Loucy (cell line): ENCODE results near the gene PRKX.
"Not testable (repeated sequence)": the region's sequence is repeated elsewhere in the genome, so short reads cannot be mapped to it uniquely, and the experiment has no call there.

Experiments
- H2AFZ ChIP-seq: fragments of 200-600 bp; sonication (generic); 2 replicates; pipeline ENCODE4 v1.6.0; 2016; ENCODE audit warnings: antibody characterized with exemption, mild to moderate bottlenecking, low read length, moderate library complexity
- H3F3A ChIP-seq: fragments of 200-600 bp; 2 replicates; pipeline ENCODE4 v1.6.0; 2016; ENCODE audit warnings: antibody characterized with exemption, low read depth, mild to moderate bottlenecking
- H3K27me3 ChIP-seq: fragments of 200-600 bp; sonication (generic); 2 replicates; pipeline ENCODE4 v1.6.1; 2014; ENCODE audit warnings: low read length, mild to moderate bottlenecking; ENCODE audit not compliant: insufficient read depth, poor library complexity, severe bottlenecking
- H3K36me3 ChIP-seq: fragments of 200-600 bp; sonication (generic); 2 replicates; pipeline ENCODE4 v1.6.1; 2016; ENCODE audit warnings: low read length; ENCODE audit not compliant: insufficient read depth
- H3K4me1 ChIP-seq: fragments of 200-600 bp; sonication (generic); 2 replicates; pipeline ENCODE4 v1.5.1; 2014; ENCODE audit warnings: low read length, mild to moderate bottlenecking; ENCODE audit not compliant: insufficient read depth, poor library complexity, severe bottlenecking
- H3K4me2 ChIP-seq: fragments of 200-600 bp; sonication (generic); 2 replicates; pipeline ENCODE4 v1.6.0; 2014; ENCODE audit warnings: antibody characterized with exemption, low read length, low read depth, mild to moderate bottlenecking; ENCODE audit not compliant: poor library complexity, severe bottlenecking
- H3K4me3 ChIP-seq: fragments of 200-600 bp; sonication (generic); 2 replicates; pipeline ENCODE4 v1.5.1; 2014; ENCODE audit warnings: low read length, mild to moderate bottlenecking, mixed read lengths; ENCODE audit not compliant: poor library complexity, severe bottlenecking
- H3K79me2 ChIP-seq: fragments of 200-600 bp; sonication (generic); 2 replicates; pipeline ENCODE4 v1.6.1; 2014; ENCODE audit warnings: low read length; ENCODE audit not compliant: insufficient read depth
- H3K9ac ChIP-seq: fragments of 200-600 bp; sonication (generic); 2 replicates; pipeline ENCODE4 v1.6.0; 2014; ENCODE audit warnings: mild to moderate bottlenecking, low read depth, low read length, moderate library complexity; ENCODE audit not compliant: poor library complexity, severe bottlenecking
- H3K9me2 ChIP-seq: fragments of 200-600 bp; sonication (generic); replicated peaks from 2 replicates; pipeline ENCODE4 v1.6.1; 2016; ENCODE audit warnings: low read depth, low read length, mixed read lengths
- H3K9me3 ChIP-seq: fragments of 200-600 bp; sonication (generic); 2 replicates; pipeline ENCODE4 v1.6.1; 2014; ENCODE audit warnings: mild to moderate bottlenecking, antibody characterized with exemption, low read length, low read depth; ENCODE audit not compliant: insufficient read depth
- H4K20me1 ChIP-seq: fragments of 200-600 bp; sonication (generic); 2 replicates; pipeline ENCODE4 v1.6.0; 2014; ENCODE audit warnings: antibody characterized with exemption, low read length, mild to moderate bottlenecking; ENCODE audit not compliant: insufficient read depth, poor library complexity, severe bottlenecking
- CTCF ChIP-seq: fragments of 200-600 bp; sonication (generic); conservative IDR thresholded peaks from 2 replicates; pipeline ENCODE4 v1.5.1; 2014; ENCODE audit warnings: mild to moderate bottlenecking, antibody characterized with exemption, low read length
- EZH2phosphoT487 ChIP-seq: fragments of 200-600 bp; IDR thresholded peaks from 2 replicates; pipeline ENCODE4 v1.6.1; 2018; ENCODE audit warnings: antibody characterized with exemption, mild to moderate bottlenecking, moderate library complexity, borderline replicate concordance

The PRKX gene

DNA sequence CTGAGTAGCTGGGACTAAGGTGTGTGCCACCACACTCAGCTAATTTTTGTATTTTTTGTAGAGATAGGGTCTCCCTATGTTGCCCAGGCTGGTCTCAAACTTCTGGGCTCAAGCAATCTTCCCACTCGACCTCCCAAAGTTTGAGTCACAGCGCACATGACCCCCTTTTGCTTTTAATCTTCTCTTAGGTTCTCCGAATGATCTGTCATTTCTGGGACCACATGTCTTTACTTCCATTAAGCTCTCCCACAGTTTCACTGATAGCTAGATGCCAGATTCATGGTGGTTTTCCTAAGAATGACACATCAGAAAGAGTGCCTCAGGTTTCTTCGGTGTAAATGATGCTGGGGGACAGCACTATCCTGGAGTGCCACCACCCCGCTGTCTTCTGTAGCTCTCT is 17.9 kb downstream of the PRKX start:
- Histone ChIP-seq H3K9me3 (no peaks in the 10 kb centered on the region), H2AFZ (no peak overlapping the region), H4K20me1 (no peaks in the 10 kb centered on the region), H3K4me1 (peaks cover 6% of the 10 kb centered on the region), H3K4me3 (no peak overlapping the region), H3K36me3 (no peaks in the 10 kb centered on the region), H3K79me2 (peaks cover 41% of the 10 kb centered on the region), H3K27me3 (no peaks in the 10 kb centered on the region), H3K9ac (no peak overlapping the region), H3F3A (no peaks in the 10 kb centered on the region), H3K4me2 (no peak overlapping the region), H3K9me2 (no peaks in the 10 kb centered on the region)
- no peak for TF ChIP-seq EZH2phosphoT487
- no peak for TF ChIP-seq CTCF

- no peaks in the 10 kb centered on the region for H3K4me1 ChIP-seq
- H3K9me2 ChIP-seq = no peaks in the 10 kb centered on the region
- TF ChIP-seq CTCF (no peak), EZH2phosphoT487 (no peak)
- H2AFZ ChIP-seq = no peak overlapping the region
- H3K4me3 ChIP-seq = no peak overlapping the region
- H3K27me3 ChIP-seq = no peaks in the 10 kb centered on the region
- no peaks in the 10 kb centered on the region for H3K36me3 ChIP-seq
- H3K9ac ChIP-seq = no peak overlapping the region
- H3F3A ChIP-seq = no peaks in the 10 kb centered on the region
- no peak overlapping the region for H3K4me2 ChIP-seq
- H4K20me1 ChIP-seq = no peaks in the 10 kb centered on the region
- H3K79me2 ChIP-seq = peaks cover 14% of the 10 kb centered on the region; the same call in 1 of the 2 replicates
- no peaks in the 10 kb centered on the region for H3K9me3 ChIP-seq
Measured at GRCh38 chrX:3690140-3690539, 23.3 kb downstream of the PRKX start.

DNA sequence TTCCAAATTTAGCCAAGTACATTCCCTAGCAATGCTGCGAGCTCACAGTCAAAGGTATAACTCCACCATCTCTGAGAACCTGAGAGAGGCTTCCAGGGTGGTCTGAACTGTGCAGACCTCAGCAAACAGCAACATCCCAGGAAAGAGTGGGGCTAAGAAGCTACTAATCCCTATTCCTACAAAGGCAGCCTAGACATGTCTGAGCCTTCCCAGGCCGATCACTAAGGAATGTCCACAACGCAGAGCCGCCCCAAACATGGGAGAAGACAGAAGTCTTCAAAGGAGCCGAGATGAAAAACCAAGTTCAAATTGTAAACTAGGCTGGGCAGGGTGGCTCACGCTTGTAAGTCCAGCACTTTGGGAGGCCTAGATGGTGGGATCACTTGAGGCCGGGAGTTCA is 30.2 kb downstream of the PRKX start:
- H3K27me3 ChIP-seq, H2AFZ ChIP-seq, H3K4me3 ChIP-seq, H4K20me1 ChIP-seq, H3K4me2 ChIP-seq, H3K9me2 ChIP-seq, H3K36me3 ChIP-seq, H3K9ac ChIP-seq, H3K4me1 ChIP-seq, H3F3A ChIP-seq, H3K9me3 ChIP-seq: not testable (repeated sequence)
- peaks cover 13% of the 10 kb centered on the region; the same call in 1 of the 2 replicates for H3K79me2 ChIP-seq

DNA sequence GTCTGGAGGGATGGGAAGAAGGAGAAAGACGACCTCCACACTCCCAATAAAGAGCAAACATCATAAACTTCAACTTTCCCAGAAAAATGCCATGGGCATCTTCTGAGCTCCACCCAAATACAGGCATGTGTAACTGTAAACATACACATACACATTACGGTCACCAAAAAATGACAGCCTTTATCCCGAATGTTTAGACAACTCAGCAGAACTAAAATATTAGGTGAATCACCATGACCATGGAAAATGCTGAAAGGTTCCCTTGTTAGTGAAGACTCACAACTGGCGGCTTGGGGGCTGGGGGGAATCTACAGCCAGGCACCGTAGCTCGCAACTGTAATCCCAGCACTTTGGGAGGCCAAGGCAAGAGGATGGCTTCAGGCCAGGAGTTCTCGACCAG is 33.0 kb downstream of the PRKX start:
- no peak overlapping the region for H3K9ac ChIP-seq
- H3K4me1 ChIP-seq = no peaks in the 10 kb centered on the region
- H3K79me2 ChIP-seq = peaks cover 7% of the 10 kb centered on the region; the same call in 1 of the 2 replicates
- no peak overlapping the region for H3K4me2 ChIP-seq
- no peaks in the 10 kb centered on the region for H3K36me3 ChIP-seq
- TF ChIP-seq EZH2phosphoT487 (no peak), CTCF (no peak)
- no peaks in the 10 kb centered on the region for H3K27me3 ChIP-seq
- no peaks in the 10 kb centered on the region for H4K20me1 ChIP-seq
- no peaks in the 10 kb centered on the region for H3K9me2 ChIP-seq
- no peak overlapping the region for H2AFZ ChIP-seq
- no peaks in the 10 kb centered on the region for H3F3A ChIP-seq
- H3K4me3 ChIP-seq = no peak overlapping the region
- no peaks in the 10 kb centered on the region for H3K9me3 ChIP-seq
